Ectodermal cell (in vitro differentiated cells): ENCODE measurements around the gene FARP2.
"Not testable (repeated sequence)": the region's sequence is repeated elsewhere in the genome, so short reads cannot be mapped to it uniquely, and the experiment has no call there.

ENCODE experiments used
- H3K27ac ChIP-seq: 2 replicates; pipeline ENCODE4 v1.7.0; 2013; ENCODE audit warnings: mild to moderate bottlenecking, low read depth, low read length; ENCODE audit not compliant: insufficient read depth, poor library complexity, severe bottlenecking
- H3K27me3 ChIP-seq: 2 replicates; pipeline ENCODE4 v1.7.0; 2013; ENCODE audit warnings: mild to moderate bottlenecking, low read length; ENCODE audit not compliant: insufficient read depth, control insufficient read depth, poor library complexity, severe bottlenecking
- H3K36me3 ChIP-seq: one replicate; pipeline ENCODE4 v1.7.0; 2013; ENCODE audit warnings: low read length; ENCODE audit not compliant: control insufficient read depth, insufficient read depth
- H3K4me1 ChIP-seq: one replicate; pipeline ENCODE4 v1.7.0; 2013; ENCODE audit warnings: low read length; ENCODE audit not compliant: control insufficient read depth, insufficient read depth
- H3K4me3 ChIP-seq: 2 replicates; pipeline ENCODE4 v1.7.0; 2013; ENCODE audit warnings: low read depth, low read length, control low read depth; ENCODE audit not compliant: insufficient read depth
- H3K9me3 ChIP-seq: 2 replicates; pipeline ENCODE4 v1.7.0; 2013; ENCODE audit warnings: mild to moderate bottlenecking, low read length, moderate library complexity; ENCODE audit not compliant: control insufficient read depth
- WGBS, 2 experiments: methylation state at CpG; one replicate each; pipeline ENCODE4 v1.1.7; 2013; ENCODE audit warnings: missing lambda C conversion rate in 2 of 2; 5-methylcytosine and 5-hydroxymethylcytosine counted together

Gene FARP2

GRCh38 chr2:241315093-241315878 is 40.8 kb upstream of the FARP2 start, which contains the start of gene HDLBP:
Gene HDLBP, minus strand, starts transcription at chr2:241315672. Its CDS starts 48,803 bp downstream, at chr2:241266869.
- H3K4me1 ChIP-seq = peaks cover 25% of the 10 kb centered on the region
- peak within 1 kb of the TSS; percentile 90 for H3K4me3 ChIP-seq
- 1% methylated on average over 73 of the region's 73 CpGs for WGBS, 2 experiments
- no peaks in the 10 kb centered on the region for H3K27me3 ChIP-seq
- no peaks in the 10 kb centered on the region for H3K36me3 ChIP-seq
- H3K27ac ChIP-seq = peak within 1 kb of the TSS; percentile 99
- no peaks in the 10 kb centered on the region for H3K9me3 ChIP-seq

DNA sequence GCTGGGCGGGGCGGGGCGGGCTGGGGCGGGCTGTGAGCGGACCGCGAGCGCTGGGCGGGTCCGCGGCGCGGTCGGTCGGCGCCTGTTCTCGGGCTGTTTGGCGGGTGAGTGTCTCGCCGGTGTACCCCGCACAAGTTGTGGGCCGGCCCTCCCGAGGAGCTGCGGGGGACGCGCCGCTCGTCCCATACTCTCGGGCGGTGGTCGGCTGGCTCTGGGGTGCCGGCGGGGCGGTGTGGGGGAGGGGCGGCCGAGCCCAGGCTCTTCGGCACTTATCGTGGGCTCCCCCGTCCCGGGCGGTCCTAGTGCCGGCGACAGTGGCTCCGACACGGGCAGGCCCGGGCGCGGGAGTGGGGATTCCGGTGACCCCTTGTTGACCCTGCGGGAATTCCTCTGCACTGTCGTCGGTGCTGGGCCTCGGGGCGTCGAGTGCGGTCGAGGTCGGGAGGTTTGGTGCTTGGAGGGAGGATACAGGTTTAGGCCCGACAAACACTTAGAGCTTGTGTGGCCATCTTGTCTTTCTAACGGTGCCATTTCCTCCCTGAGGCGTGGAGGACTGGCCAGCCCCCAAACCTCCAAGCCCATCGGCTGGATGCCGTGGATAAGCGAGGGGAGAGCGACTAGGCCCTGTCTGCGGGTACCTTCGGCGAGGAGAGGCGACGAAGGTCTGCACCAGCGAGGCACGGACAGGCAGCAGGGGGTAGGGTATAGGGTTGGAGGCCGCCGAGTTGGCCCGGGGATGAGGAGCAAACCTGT is 40.0 kb upstream of the FARP2 start, which contains the start of gene SEPTIN2:
SEPTIN2 (plus strand) TSS at position 47 of the 753 bp plus-strand sequence. CDS start 8,308 bp downstream, outside the sequence.
- peak within 1 kb of the TSS; percentile 90 for H3K4me3 ChIP-seq
- 0 to 1% methylated on average over 75 of the region's 75 CpGs for WGBS, 2 experiments

DNA sequence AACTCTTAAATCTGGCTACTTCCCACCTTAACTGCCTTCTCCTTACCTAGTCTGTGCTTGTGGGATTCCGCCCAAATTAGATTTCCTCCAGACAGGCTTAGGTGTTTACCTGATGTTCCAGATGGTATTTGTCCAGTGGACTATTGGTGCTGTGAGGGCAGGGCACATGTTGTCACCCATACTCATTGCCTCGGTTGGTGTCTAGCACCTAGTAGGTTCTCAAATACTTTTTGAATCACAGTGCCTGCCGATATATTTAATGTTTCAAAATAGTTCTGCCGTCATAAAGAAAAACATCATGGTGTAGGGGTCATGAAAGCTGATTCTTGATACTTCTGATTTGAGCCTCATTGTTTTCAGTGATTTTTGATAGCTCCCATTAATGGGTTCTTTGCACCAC is 39.3 kb upstream of the FARP2 start:
- Histone ChIP-seq H3K9me3 (no peaks in the 10 kb centered on the region), H3K27ac (no peak overlapping the region), H3K4me3 (peak overlapping the region; percentile 90), H3K36me3 (no peaks in the 10 kb centered on the region), H3K4me1 (peaks cover 25% of the 10 kb centered on the region), H3K27me3 (no peaks in the 10 kb centered on the region)
- 30 to 33% methylated on average over 4 of the region's 4 CpGs for WGBS, 2 experiments

More for the DNA sequence above, 40.0 kb upstream of the FARP2 start, which contains the start of gene SEPTIN2:
- H3K4me1 ChIP-seq = peaks cover 25% of the 10 kb centered on the region
- H3K9me3 ChIP-seq = no peaks in the 10 kb centered on the region
- no peaks in the 10 kb centered on the region for H3K27me3 ChIP-seq
- H3K27ac ChIP-seq = peak within 1 kb of the TSS; percentile 99
- H3K36me3 ChIP-seq = no peaks in the 10 kb centered on the region

GRCh38 chr2:241317391-241317790 is 38.7 kb upstream of the FARP2 start:
- H3K36me3 ChIP-seq = no peaks in the 10 kb centered on the region
- no peaks in the 10 kb centered on the region for H3K9me3 ChIP-seq
- peak overlapping the region; percentile 90 for H3K4me3 ChIP-seq
- H3K27me3 ChIP-seq = no peaks in the 10 kb centered on the region
- 75 to 81% methylated on average over 4 of the region's 4 CpGs for whole genome bisulfite sequencing, 2 experiments
- H3K27ac ChIP-seq = no peak overlapping the region
- peaks cover 25% of the 10 kb centered on the region for H3K4me1 ChIP-seq

GRCh38 chr2:241318830-241319229 is 37.3 kb upstream of the FARP2 start:
- not testable (repeated sequence) for H3K4me3 ChIP-seq, H3K27me3 ChIP-seq, H3K36me3 ChIP-seq, H3K9me3 ChIP-seq, H3K27ac ChIP-seq
- 95% methylated on average over 6 of the region's 6 CpGs for WGBS, 2 experiments
- H3K4me1 ChIP-seq = peaks cover 24% of the 10 kb centered on the region

DNA sequence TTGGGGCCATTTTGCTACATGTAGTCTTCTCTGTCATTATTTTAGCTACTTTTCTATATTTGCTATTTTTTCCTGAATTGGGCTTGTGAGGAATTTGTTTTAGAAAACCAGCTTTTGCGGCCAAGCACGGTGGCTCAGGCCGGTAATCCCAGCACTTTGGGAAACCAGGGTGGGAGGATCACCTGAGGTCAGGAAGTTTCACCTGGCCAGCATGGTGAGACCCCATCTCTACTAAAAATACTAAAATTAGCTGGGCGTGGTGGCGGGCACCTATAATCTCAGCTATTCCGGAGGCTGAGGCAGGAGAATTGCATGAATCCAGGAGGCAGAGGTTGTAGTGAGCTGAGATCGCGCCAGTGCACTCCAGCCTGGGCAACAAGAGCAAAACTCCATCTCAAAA is 35.7 kb upstream of the FARP2 start:
- Histone ChIP-seq H3K9me3 (no peaks in the 10 kb centered on the region), H3K27ac (no peak overlapping the region), H3K4me1 (peaks cover 19% of the 10 kb centered on the region), H3K4me3 (no peak overlapping the region), H3K36me3 (no peaks in the 10 kb centered on the region), H3K27me3 (no peaks in the 10 kb centered on the region)
- 87 to 92% methylated on average over 8 of the region's 8 CpGs for WGBS, 2 experiments

DNA sequence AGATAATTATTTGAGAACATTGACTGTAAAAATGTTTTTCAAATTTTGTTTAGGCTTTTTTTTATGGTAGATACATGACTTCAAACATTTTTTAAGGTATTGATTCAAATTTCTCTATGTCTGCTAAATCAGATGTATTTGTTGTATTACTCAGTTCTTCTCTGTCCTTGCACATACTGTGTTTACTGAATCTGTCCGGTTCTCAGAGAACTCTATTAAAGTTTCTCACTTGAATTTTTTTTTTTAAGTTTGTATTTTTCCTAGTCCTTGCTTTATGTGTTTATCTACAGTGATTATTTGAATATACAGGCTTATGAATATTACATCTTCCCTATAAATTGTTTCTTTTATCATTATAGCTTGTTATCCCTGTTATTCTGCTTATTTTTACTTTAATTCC is 35.1 kb upstream of the FARP2 start:
- Histone ChIP-seq H3K36me3 (no peaks in the 10 kb centered on the region), H3K4me3 (no peak overlapping the region), H3K4me1 (peaks cover 19% of the 10 kb centered on the region), H3K27ac (no peak overlapping the region), H3K9me3 (no peaks in the 10 kb centered on the region), H3K27me3 (no peaks in the 10 kb centered on the region)
- 100% methylated on average over 1 of the region's 1 CpG; no CpG with 5 or more reads in 1 of the 2 experiments for WGBS, 2 experiments

- H3K36me3 ChIP-seq = peaks cover 5% of the 10 kb centered on the region
- WGBS, 2 experiments = 94% methylated on average over 1 of the region's 1 CpG
- H3K4me1 ChIP-seq = peaks cover 19% of the 10 kb centered on the region
- no peak overlapping the region for H3K4me3 ChIP-seq
- H3K27ac ChIP-seq = no peak overlapping the region
- H3K27me3 ChIP-seq = no peaks in the 10 kb centered on the region
- no peaks in the 10 kb centered on the region for H3K9me3 ChIP-seq
These were observed 34.2 kb upstream of the FARP2 start for GRCh38 chr2:241321886-241322285.

- H3K36me3 ChIP-seq = peaks cover 15% of the 10 kb centered on the region
- H3K9me3 ChIP-seq = no peaks in the 10 kb centered on the region
- no peaks in the 10 kb centered on the region for H3K27me3 ChIP-seq
- 97 to 100% methylated on average over 5 of the region's 5 CpGs for WGBS, 2 experiments
- H3K27ac ChIP-seq = no peak overlapping the region
- no peak overlapping the region for H3K4me3 ChIP-seq
- peaks cover 3% of the 10 kb centered on the region for H3K4me1 ChIP-seq
These were observed 32.3 kb upstream of the FARP2 start for GRCh38 chr2:241323778-241324177.

DNA sequence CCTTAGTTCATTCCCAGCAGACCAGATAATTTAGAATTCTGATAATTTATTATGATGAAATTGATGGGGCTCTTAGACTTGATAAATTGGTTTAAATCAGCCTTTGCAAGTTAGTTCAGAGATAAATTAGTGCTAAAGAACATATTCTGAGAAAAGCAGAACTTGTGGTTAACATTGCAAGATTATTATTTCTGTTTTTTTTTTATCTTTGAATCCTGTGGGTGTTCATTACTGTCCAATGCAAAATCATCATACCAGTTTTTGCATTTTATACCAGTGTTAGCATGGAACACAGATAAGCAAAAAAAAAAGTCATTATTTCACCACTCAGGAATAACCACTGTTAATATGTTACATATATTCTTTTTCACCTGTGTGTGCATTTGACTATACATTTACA is 31.3 kb upstream of the FARP2 start:
- H3K4me3 ChIP-seq = no peak overlapping the region
- no peak overlapping the region for H3K27ac ChIP-seq
- no peaks in the 10 kb centered on the region for H3K27me3 ChIP-seq
- H3K4me1 ChIP-seq = no peaks in the 10 kb centered on the region
- H3K9me3 ChIP-seq = no peaks in the 10 kb centered on the region
- H3K36me3 ChIP-seq = peaks cover 19% of the 10 kb centered on the region
